Measurements from ENCODE around the gene RMC1. TPM values are rescaled to one million over a fixed set of nuclear protein-coding genes. Genes with fewer than 3 reads are reported as not detected.

RMC1 gene
- total RNA-seq, 1 donor from 2014 or later = 31.6 TPM

GRCh38 chr18:23471486-23471885, 31.8 kb upstream of the RMC1 start:
- no peak overlapping the region for H3K27ac Mint-ChIP-seq
- H3K9me3 Mint-ChIP-seq = no peaks in the 10 kb centered on the region
- no peaks in the 10 kb centered on the region for H3K9me3 ChIP-seq (ENCODE audit: low read depth)
- peaks cover 2% of the 10 kb centered on the region for H3K27me3 Mint-ChIP-seq (ENCODE audit: insufficient read depth, low read depth)
- H3K4me3 ChIP-seq = no peak overlapping the region
- DNase-seq (ENCODE audit: low spot score) = no peak
- no peak overlapping the region for H2AFZ ChIP-seq (replicated peaks)
- H3K4me2 ChIP-seq = no peak overlapping the region
- no peaks in the 10 kb centered on the region for H3K79me2 ChIP-seq (ENCODE audit: low read depth)
- H3K27ac ChIP-seq = no peak overlapping the region
- H3K36me3 Mint-ChIP-seq = peaks cover 20% of the 10 kb centered on the region
- no peak overlapping the region for H3K4me3 Mint-ChIP-seq
- peaks cover 17% of the 10 kb centered on the region for H3K36me3 ChIP-seq
- no peaks in the 10 kb centered on the region for H4K20me1 ChIP-seq (ENCODE audit: low read depth)
- H3K9ac ChIP-seq = no peak overlapping the region
- H3K4me1 Mint-ChIP-seq = no peaks in the 10 kb centered on the region
- no peaks in the 10 kb centered on the region for H3F3A ChIP-seq (ENCODE audit: low read depth)
- H3K27me3 ChIP-seq = no peaks in the 10 kb centered on the region
- TF ChIP-seq CTCF (IDR thresholded peaks at IDR 0.05) (no peak), EZH2phosphoT487 (IDR thresholded peaks at IDR 0.05) (no peak), EZH2 (IDR thresholded peaks at IDR 0.05) (no peak)
- H3K4me1 ChIP-seq = peaks cover 8% of the 10 kb centered on the region

DNA sequence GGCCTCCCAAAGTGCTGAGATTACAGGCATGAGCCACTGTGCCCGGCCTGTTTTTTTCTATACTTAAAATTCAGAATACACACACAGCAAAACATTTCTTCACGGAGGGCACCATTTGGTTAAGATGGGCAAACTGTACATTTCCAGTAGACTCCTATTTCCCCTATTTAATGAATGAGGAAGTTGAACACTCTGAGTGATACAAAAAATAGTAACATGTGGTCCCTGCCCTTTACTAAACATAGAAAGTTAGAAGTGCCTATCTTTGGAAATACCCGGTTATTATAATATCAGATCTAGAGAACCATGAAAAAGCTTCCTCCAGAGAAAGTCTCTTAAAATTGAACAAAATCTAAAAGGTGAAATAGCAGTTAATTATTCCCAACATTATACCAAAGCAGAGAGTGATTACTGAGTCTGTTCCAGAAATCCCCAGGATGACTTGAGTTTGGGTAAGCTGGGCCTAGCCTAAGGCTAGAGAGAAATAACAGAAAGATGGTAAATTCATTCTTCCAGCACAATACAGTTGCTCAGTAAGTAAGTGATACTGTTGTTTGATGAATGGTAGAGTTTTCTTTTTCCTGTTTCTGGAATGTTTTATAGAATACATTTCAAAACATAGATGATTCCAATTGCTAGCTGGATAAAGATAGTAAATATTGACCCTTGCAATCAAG, 23.3 kb upstream of the RMC1 start:
- Histone ChIP-seq H3K27ac (no peak overlapping the region), H3K27me3 (no peaks in the 10 kb centered on the region), H4K20me1 (ENCODE audit: low read depth) (no peaks in the 10 kb centered on the region), H3K4me1 (peaks cover 1% of the 10 kb centered on the region), H3K9me3 (ENCODE audit: low read depth) (no peaks in the 10 kb centered on the region), H3K4me2 (no peak overlapping the region), H3K4me3 (no peak overlapping the region), H3F3A (ENCODE audit: low read depth) (peaks cover 9% of the 10 kb centered on the region), H3K9ac (no peak overlapping the region), H2AFZ (replicated peaks) (no peak overlapping the region), H3K36me3 (peaks cover 6% of the 10 kb centered on the region), H3K79me2 (ENCODE audit: low read depth) (no peaks in the 10 kb centered on the region)
- no peak for DNase-seq (ENCODE audit: low spot score)
- TF ChIP-seq CTCF (IDR thresholded peaks at IDR 0.05) (no peak), EZH2phosphoT487 (IDR thresholded peaks at IDR 0.05) (no peak), EZH2 (IDR thresholded peaks at IDR 0.05) (no peak)
- no peak overlapping the region for H3K4me3 Mint-ChIP-seq
- no peak overlapping the region for H3K27ac Mint-ChIP-seq
- peaks cover 4% of the 10 kb centered on the region for H3K4me1 Mint-ChIP-seq
- peaks cover 4% of the 10 kb centered on the region for H3K27me3 Mint-ChIP-seq (ENCODE audit: insufficient read depth, low read depth)
- H3K9me3 Mint-ChIP-seq = no peaks in the 10 kb centered on the region
- peaks cover 13% of the 10 kb centered on the region for H3K36me3 Mint-ChIP-seq

GRCh38 chr18:23484561-23485182, 18.6 kb upstream of the RMC1 start:
- H3K9me3 ChIP-seq (ENCODE audit: low read depth) = no peaks in the 10 kb centered on the region
- no peaks in the 10 kb centered on the region for H3K79me2 ChIP-seq (ENCODE audit: low read depth)
- H3K4me2 ChIP-seq = no peak overlapping the region
- no peaks in the 10 kb centered on the region for H3K27me3 ChIP-seq
- H3K27ac ChIP-seq = no peak overlapping the region
- no peak for DNase-seq (ENCODE audit: low spot score)
- H3F3A ChIP-seq (ENCODE audit: low read depth) = peaks cover 9% of the 10 kb centered on the region
- no peak overlapping the region for H3K27ac Mint-ChIP-seq
- H3K4me3 ChIP-seq = no peak overlapping the region
- no peak overlapping the region for H3K4me3 Mint-ChIP-seq
- H3K4me1 ChIP-seq = peaks cover 3% of the 10 kb centered on the region
- no peaks in the 10 kb centered on the region for H4K20me1 ChIP-seq (ENCODE audit: low read depth)
- no peaks in the 10 kb centered on the region for H3K9me3 Mint-ChIP-seq
- peaks cover 6% of the 10 kb centered on the region for H3K36me3 ChIP-seq
- H3K27me3 Mint-ChIP-seq (ENCODE audit: insufficient read depth, low read depth) = no peaks in the 10 kb centered on the region
- H3K4me1 Mint-ChIP-seq = peaks cover 7% of the 10 kb centered on the region
- H3K9ac ChIP-seq = no peak overlapping the region
- H2AFZ ChIP-seq (replicated peaks) = no peak overlapping the region
- H3K36me3 Mint-ChIP-seq = peaks cover 4% of the 10 kb centered on the region
- no peak for TF ChIP-seq EZH2phosphoT487 (IDR thresholded peaks at IDR 0.05)

DNA sequence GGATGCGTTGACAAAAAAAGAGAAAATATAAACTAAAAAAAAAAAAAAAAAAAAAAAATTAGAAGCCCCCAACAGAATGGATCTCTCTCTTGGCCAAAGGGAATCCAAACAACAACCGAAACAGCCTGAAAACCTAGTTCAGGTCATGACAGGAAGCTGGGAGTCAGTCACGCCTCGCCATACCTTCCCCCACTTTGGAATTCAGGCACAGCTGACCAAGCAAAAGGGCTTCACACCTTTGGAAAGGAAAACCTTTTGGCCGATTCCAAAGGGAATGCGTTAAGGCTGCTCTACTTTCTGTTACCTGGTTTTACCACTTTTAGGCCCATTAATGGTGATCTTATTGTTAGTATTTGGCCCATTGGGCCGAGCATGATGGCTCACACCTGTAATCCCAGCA, 17.9 kb upstream of the RMC1 start:
- no peaks in the 10 kb centered on the region for H3K27me3 ChIP-seq
- DNase-seq (ENCODE audit: low spot score) = no peak
- H3K36me3 Mint-ChIP-seq = peaks cover 2% of the 10 kb centered on the region
- TF ChIP-seq EZH2 (IDR thresholded peaks at IDR 0.05) (no peak), EZH2phosphoT487 (IDR thresholded peaks at IDR 0.05) (no peak), CTCF (IDR thresholded peaks at IDR 0.05) (no peak)
- peaks cover 7% of the 10 kb centered on the region for H3K4me1 Mint-ChIP-seq
- no peak overlapping the region for H3K4me2 ChIP-seq
- no peak overlapping the region for H3K9ac ChIP-seq
- no peak overlapping the region for H2AFZ ChIP-seq (replicated peaks)
- no peak overlapping the region for H3K27ac ChIP-seq
- H3K9me3 Mint-ChIP-seq = peaks cover 4% of the 10 kb centered on the region
- H3K79me2 ChIP-seq (ENCODE audit: low read depth) = no peaks in the 10 kb centered on the region
- H3K36me3 ChIP-seq = peaks cover 6% of the 10 kb centered on the region
- no peaks in the 10 kb centered on the region for H4K20me1 ChIP-seq (ENCODE audit: low read depth)
- peaks cover 3% of the 10 kb centered on the region for H3K4me1 ChIP-seq
- H3F3A ChIP-seq (ENCODE audit: low read depth) = peaks cover 9% of the 10 kb centered on the region
- H3K27me3 Mint-ChIP-seq (ENCODE audit: insufficient read depth, low read depth) = peaks cover 4% of the 10 kb centered on the region
- H3K9me3 ChIP-seq (ENCODE audit: low read depth) = no peaks in the 10 kb centered on the region
- no peak overlapping the region for H3K4me3 ChIP-seq
- H3K4me3 Mint-ChIP-seq = no peak overlapping the region
- no peak overlapping the region for H3K27ac Mint-ChIP-seq
